ENCODE results near the gene TMCC2. TPM values are rescaled to one million over a fixed set of nuclear protein-coding genes. Genes with fewer than 3 reads are reported as not detected.

TMCC2 gene
- total RNA-seq, 4 donors from 2014 or later: 0.53 to 4.1 (median 1.1) TPM

- Histone ChIP-seq H3K4me1 (peaks cover 0 to 30% (median 0%) of the 10 kb centered on the region in 4 donors), H3K27ac (no peak overlapping the region), H3K36me3 (no peaks in the 10 kb centered on the region), H3K9me3 (no peaks in the 10 kb centered on the region), H3K4me3 (no peak overlapping the region), H3K27me3 (no peaks in the 10 kb centered on the region)
- DNase-seq: no peak
- TF ChIP-seq POLR2A (IDR thresholded peaks at IDR 0.05): no peak
- TF ChIP-seq CTCF (IDR thresholded peaks at IDR 0.05): no peak
Measured at GRCh38 chr1:205251576-205251975, 23.8 kb downstream of the TMCC2 start.

- DNase-seq: peak; percentile 84 to 95 (median 91)
- Histone ChIP-seq H3K9me3 (no peaks in the 10 kb centered on the region), H3K27me3 (no peaks in the 10 kb centered on the region), H3K27ac (no peak overlapping the region), H3K4me1 (peaks cover 0 to 5% (median 0%) of the 10 kb centered on the region in 4 donors), H3K36me3 (no peaks in the 10 kb centered on the region), H3K4me3 (no peak overlapping the region)
- peak; percentile 89 to 99 (median 98) for TF ChIP-seq CTCF (IDR thresholded peaks at IDR 0.05)
- no peak for TF ChIP-seq POLR2A (IDR thresholded peaks at IDR 0.05)
Measured at GRCh38 chr1:205255941-205256780, 28.4 kb downstream of the TMCC2 start.

GRCh38 chr1:205256951-205257625, 29.3 kb downstream of the TMCC2 start:
- no peak overlapping the region for H3K4me3 ChIP-seq
- H3K4me1 ChIP-seq: peaks cover 0 to 12% (median 0%) of the 10 kb centered on the region in 4 donors
- TF ChIP-seq CTCF (IDR thresholded peaks at IDR 0.05) (no peak), POLR2A (IDR thresholded peaks at IDR 0.05) (no peak)
- H3K27ac ChIP-seq: no peak overlapping the region
- H3K36me3 ChIP-seq: no peaks in the 10 kb centered on the region
- DNase-seq: no peak
- H3K9me3 ChIP-seq: no peaks in the 10 kb centered on the region
- no peaks in the 10 kb centered on the region for H3K27me3 ChIP-seq

GRCh38 chr1:205257735-205258134, 30.0 kb downstream of the TMCC2 start:
- Histone ChIP-seq H3K27ac (no peak overlapping the region), H3K4me1 (peaks cover 0 to 19% (median 0%) of the 10 kb centered on the region in 4 donors), H3K9me3 (no peaks in the 10 kb centered on the region), H3K36me3 (no peaks in the 10 kb centered on the region), H3K27me3 (no peaks in the 10 kb centered on the region), H3K4me3 (no peak overlapping the region)
- no peak for TF ChIP-seq CTCF (IDR thresholded peaks at IDR 0.05)
- no peak for TF ChIP-seq POLR2A (IDR thresholded peaks at IDR 0.05)
- no peak for DNase-seq

GRCh38 chr1:205258261-205258691, 30.5 kb downstream of the TMCC2 start:
- TF ChIP-seq POLR2A (IDR thresholded peaks at IDR 0.05) (no peak), CTCF (IDR thresholded peaks at IDR 0.05) (no peak)
- no peak overlapping the region for H3K27ac ChIP-seq
- no peak overlapping the region for H3K4me3 ChIP-seq
- H3K4me1 ChIP-seq: peaks cover 0 to 19% (median 0%) of the 10 kb centered on the region in 4 donors
- H3K9me3 ChIP-seq: no peaks in the 10 kb centered on the region
- H3K36me3 ChIP-seq: no peaks in the 10 kb centered on the region
- no peaks in the 10 kb centered on the region for H3K27me3 ChIP-seq
- no peak for DNase-seq

All from Peyer's patch (tissue), 4 donors.